WERI-Rb-1 (cell line): Measurements from ENCODE around the gene CCER1.

Experiments used
- DNase-seq: peaks from one replicate; pipeline ENCODE4 v3.0.0-alpha.2; 2020
- H3K27ac ChIP-seq: fragments of 250-450 bp; sonication (Bioruptor Pico); 2 replicates; pipeline ENCODE4 v1.5.1; 2020; ENCODE audit warnings: mild to moderate bottlenecking, moderate library complexity
- H3K27me3 ChIP-seq: fragments of 250-450 bp; sonication (Bioruptor Pico); 2 replicates; pipeline ENCODE4 v1.5.1; 2021; ENCODE audit warnings: mild to moderate bottlenecking, low read depth, moderate library complexity; ENCODE audit not compliant: insufficient read depth, severe bottlenecking
- H3K36me3 ChIP-seq: fragments of 250-450 bp; sonication (Bioruptor Pico); 2 replicates; pipeline ENCODE4 v1.5.1; 2020; ENCODE audit warnings: mild to moderate bottlenecking, moderate library complexity
- H3K4me3 ChIP-seq: 2 replicates; pipeline ENCODE4 v1.5.1; 2011; ENCODE audit warnings: low read depth, mild to moderate bottlenecking, control low read depth, low read length
- H3K9me3 ChIP-seq: fragments of 250-450 bp; sonication (Bioruptor Pico); 2 replicates; pipeline ENCODE4 v1.5.1; 2021; ENCODE audit warnings: mild to moderate bottlenecking, moderate library complexity; ENCODE audit not compliant: severe bottlenecking
- CTCF ChIP-seq: IDR thresholded peaks from 2 replicates; pipeline ENCODE4 v1.5.1; 2011; ENCODE audit warnings: low read depth, mild to moderate bottlenecking, control low read depth, inconsistent platforms, low read length

Gene CCER1

GRCh38 chr12:90958347-90958746 lies 3.4 kb upstream of the CCER1 start:
- Histone ChIP-seq H3K4me3 (no peak overlapping the region), H3K27me3 (no peaks in the 10 kb centered on the region), H3K36me3 (no peaks in the 10 kb centered on the region), H3K27ac (no peak overlapping the region), H3K9me3 (peaks cover 2% of the 10 kb centered on the region)
- no peak for TF ChIP-seq CTCF
- DNase-seq: no peak

GRCh38 chr12:90954428-90954827 lies 548 bp downstream of the CCER1 start:
- Histone ChIP-seq H3K36me3 (no peaks in the 10 kb centered on the region), H3K4me3 (no peak overlapping the region), H3K27ac (no peak overlapping the region), H3K9me3 (peaks cover 2% of the 10 kb centered on the region), H3K27me3 (no peaks in the 10 kb centered on the region)
- no peak for DNase-seq
- TF ChIP-seq CTCF: no peak

- 0 out of 2 replicates have a peak, but pooled peaks have one; percentile 11 for TF ChIP-seq CTCF
- no peak for DNase-seq
- H3K27ac ChIP-seq: no peak overlapping the region
- no peak overlapping the region for H3K4me3 ChIP-seq
- H3K36me3 ChIP-seq: no peaks in the 10 kb centered on the region
- peaks cover 2% of the 10 kb centered on the region for H3K9me3 ChIP-seq
- H3K27me3 ChIP-seq: no peaks in the 10 kb centered on the region
Observed at GRCh38 chr12:90953956-90954421, 987 bp downstream of the CCER1 start.

GRCh38 chr12:90951432-90952105 lies 3.4 kb downstream of the CCER1 start:
- no peak for DNase-seq
- H3K27ac ChIP-seq: no peak overlapping the region
- no peaks in the 10 kb centered on the region for H3K27me3 ChIP-seq
- H3K36me3 ChIP-seq: no peaks in the 10 kb centered on the region
- H3K9me3 ChIP-seq: peaks cover 2% of the 10 kb centered on the region
- no peak overlapping the region for H3K4me3 ChIP-seq
- TF ChIP-seq CTCF: no peak

- Histone ChIP-seq H3K36me3 (no peaks in the 10 kb centered on the region), H3K27me3 (no peaks in the 10 kb centered on the region), H3K27ac (no peak overlapping the region), H3K4me3 (no peak overlapping the region), H3K9me3 (no peaks in the 10 kb centered on the region)
- no peak for TF ChIP-seq CTCF
- DNase-seq: no peak
Observed at GRCh38 chr12:90947869-90948268, 7.1 kb downstream of the CCER1 start.
